Astrocyte of the hippocampus (primary cell): ENCODE results near the gene STAG1.
"Not testable (repeated sequence)": the region's sequence is repeated elsewhere in the genome, so short reads cannot be mapped to it uniquely, and the experiment has no call there.

ENCODE experiments used
- DNase-seq: peaks from one replicate; pipeline ENCODE4 v3.0.0; 2011; ENCODE audit warnings: low read depth, low spot score

STAG1 gene

GRCh38 chr3:136412307-136412706, 339.9 kb downstream of the STAG1 start:
- DNase-seq = no peak

DNA sequence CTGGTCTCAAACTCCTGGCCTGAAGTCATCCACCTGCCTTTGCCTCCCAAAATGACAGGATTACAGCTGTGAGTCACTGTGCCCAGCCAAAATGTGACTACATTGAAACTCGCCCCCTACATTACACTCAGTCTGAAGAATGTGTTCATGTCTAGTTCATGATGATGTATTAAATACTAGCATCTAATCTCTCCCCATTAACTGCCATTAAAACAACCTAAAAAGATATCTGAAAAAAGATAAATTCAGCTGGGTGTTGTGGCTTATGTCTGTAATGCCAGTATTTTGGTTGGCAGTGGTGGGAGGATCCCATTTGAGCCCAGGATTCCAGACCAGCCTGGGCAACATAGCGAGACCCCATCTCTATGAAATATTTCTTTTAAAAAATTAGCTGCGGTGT, 342.6 kb downstream of the STAG1 start:
- DNase-seq = no peak

GRCh38 chr3:136404056-136404455, 348.1 kb downstream of the STAG1 start:
- no peak for DNase-seq

- peak; percentile 7 for DNase-seq
Measured at GRCh38 chr3:136396916-136397315, 355.3 kb downstream of the STAG1 start.

GRCh38 chr3:136390574-136390973, 361.6 kb downstream of the STAG1 start:
- no peak for DNase-seq

DNA sequence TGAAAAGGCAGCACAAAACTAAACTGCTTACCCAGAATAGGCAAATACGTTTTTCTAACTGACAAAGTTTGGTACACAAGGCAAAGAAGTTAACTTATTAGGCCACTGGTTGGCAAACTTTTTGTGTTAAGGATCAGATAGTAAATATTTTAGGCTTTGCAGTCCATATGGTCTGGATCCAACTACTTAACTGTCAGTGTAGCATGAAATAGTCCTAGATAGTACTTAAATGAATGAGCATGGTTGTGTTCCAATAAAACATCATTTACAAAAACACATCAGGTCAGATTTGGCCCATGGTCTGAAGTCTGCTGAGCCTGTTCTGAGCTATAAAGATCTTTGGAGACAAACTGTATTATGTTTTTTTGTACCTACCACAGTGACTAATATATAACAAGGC, 365.1 kb downstream of the STAG1 start:
- DNase-seq = no peak

GRCh38 chr3:136385457-136385856, 366.7 kb downstream of the STAG1 start:
- no peak for DNase-seq

DNA sequence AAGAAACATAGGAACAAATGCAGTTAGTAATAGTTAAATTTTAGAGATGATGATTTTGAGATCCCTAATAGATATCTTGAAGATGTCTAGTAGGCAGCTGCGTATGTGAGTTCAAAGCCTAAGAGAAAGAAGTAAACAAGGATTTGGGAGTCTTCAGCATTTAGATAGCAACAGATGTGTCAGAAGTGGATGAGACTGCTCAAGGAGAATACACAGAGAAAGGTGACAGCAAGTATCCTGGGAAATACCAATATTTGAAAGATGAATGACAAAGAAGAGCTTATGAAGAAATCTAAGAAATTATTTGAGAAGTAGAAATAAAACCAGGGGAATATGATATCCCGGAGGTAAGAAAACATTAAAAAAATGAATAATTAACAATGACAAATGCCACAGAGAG, 371.1 kb downstream of the STAG1 start:
- DNase-seq = no peak

- DNase-seq = no peak
Measured at GRCh38 chr3:136380530-136380929, 371.6 kb downstream of the STAG1 start.

DNA sequence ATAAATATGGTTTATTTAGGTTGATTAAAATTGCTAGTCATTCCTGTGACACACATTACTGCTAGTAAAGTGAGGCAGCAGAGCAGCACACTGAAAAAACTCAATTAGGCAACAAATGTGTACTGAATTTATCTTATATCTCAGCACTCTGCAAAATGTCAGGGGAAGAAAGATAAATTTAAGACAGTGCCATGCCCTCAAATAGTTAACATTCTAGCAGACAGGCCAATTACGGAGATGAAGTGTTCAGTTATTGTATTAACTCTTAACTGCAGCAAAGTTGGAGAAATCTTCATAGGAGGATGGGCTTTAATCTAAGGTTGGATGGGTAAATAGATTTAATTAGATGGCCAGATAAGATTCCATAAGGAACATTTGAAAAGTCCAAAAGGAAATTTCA, 374.2 kb downstream of the STAG1 start:
- no peak for DNase-seq

DNA sequence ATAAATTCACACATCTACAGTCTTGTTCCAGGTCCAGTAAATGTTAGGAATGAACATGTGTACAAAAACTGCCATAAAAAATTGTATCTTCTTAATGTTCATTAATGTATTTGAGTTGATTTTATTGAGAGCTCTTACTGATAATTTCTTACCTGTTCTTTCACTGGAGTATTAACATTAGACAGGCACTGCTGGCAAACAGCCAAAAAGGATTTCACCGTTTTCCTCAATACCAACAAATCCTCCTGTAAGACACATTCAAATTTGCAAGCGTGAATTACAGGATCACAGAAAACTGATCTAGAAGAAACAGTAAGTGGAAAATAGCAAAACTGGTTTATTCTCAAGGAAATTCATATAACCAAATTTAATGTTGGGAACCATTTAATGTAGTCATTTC, 374.7 kb downstream of the STAG1 start:
- DNase-seq = no peak

DNA sequence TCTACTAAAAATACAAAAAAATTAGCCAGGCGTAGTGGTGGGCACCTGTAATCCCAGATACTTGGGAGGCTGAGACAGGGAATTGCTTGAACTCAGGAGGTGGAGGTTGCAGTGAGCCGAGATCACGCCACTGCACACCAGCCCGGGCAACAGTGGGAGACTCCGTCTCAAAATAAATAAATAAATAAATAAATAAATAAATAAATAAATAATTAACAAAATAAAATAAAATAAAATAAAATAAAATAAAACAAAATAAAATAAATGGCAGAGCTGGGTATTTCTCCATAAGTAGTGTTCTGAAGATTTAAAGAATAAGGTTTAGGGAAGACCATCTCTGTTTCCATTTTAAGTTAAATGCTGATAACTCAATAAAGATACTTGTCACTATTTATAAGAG, 376.4 kb downstream of the STAG1 start:
- not testable (repeated sequence) for DNase-seq

DNA sequence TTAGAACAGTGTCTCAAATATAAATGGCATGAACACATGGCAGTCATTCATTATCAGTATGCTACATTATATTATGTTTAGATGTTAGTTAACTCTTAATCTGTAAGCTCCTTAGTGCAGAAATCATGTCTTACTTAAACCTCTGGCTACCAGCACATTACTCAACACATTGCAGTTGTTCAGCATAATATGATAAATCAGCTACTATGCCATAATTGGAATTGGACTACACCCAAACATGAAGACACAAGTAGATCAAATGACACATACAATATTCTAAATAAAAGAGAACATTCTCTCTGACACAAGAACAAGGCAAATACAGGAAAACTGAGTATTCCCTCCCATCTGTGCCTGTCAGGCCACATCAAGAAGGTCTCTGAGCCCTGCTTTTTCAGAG, 385.9 kb downstream of the STAG1 start:
- no peak for DNase-seq

DNA sequence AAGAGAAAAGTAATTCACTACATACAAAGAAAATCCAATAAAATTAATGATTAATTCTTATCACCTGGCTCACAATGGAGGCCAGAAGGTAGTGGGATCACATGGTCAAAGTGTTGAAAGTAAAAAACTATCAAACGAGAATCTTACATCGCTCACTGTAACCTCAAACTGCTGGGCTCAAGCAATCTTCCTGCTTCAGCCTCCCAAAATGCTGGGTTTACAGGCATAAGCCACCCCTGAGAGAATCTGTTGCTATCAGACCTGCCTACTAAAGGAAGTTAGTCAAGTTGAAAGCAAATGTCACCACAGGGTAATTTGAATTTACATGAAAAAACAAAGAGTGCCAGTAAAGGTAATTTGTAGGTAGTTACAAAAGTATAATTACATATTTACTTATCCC, 398.7 kb downstream of the STAG1 start:
- no peak for DNase-seq

GRCh38 chr3:136351905-136352304, 400.3 kb downstream of the STAG1 start:
- DNase-seq = no peak

GRCh38 chr3:136351351-136351750, 400.8 kb downstream of the STAG1 start:
- peak; percentile 8 for DNase-seq

- peak; percentile 32 for DNase-seq
Measured at GRCh38 chr3:136350557-136350956, 401.6 kb downstream of the STAG1 start.

DNA sequence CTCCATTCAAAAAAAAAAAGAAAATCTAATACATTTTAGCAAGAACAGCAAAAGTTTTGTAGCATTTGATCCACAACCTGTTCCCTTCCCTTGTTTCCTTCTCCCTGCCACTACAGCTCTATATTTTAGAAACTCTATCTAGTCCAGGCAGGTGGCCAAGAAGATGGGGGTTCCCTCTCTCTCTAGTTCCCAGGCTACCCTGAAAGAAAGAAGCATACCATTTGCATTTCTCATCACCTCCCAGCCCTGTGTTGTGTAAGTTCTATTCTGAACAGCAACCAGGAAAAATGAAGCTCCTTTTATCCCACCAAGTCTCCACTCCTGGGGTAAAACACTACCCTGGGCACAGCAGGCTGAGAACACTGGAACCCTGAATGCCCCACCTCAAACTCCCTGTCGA, 402.0 kb downstream of the STAG1 start:
- peak; percentile 89 for DNase-seq

GRCh38 chr3:136346486-136346885, 405.7 kb downstream of the STAG1 start:
- no peak for DNase-seq

GRCh38 chr3:136343873-136344555, 408.2 kb downstream of the STAG1 start:
- DNase-seq = peak; percentile 90

DNA sequence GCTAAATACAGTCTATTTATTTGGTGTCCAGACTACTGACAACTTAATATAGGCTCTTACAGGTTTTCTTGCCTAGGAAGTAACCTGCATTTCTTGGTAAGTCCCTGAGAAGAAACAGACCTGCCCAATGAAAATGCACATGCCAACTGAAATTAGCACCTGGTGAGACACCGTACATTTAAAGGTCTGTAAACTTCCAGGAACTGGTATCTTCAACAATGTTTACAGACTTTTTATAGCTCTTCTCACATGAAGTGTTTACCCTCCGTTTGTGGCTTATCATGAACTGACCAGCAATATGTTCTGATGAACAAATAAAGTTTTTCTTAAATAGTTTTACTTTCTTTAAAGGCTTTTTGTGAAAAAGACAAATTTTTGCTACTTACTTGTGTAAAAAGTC, 408.7 kb downstream of the STAG1 start:
- no peak for DNase-seq

GRCh38 chr3:136336329-136337100, 415.7 kb downstream of the STAG1 start:
- DNase-seq = peak; percentile 50

GRCh38 chr3:136334726-136335125, 417.5 kb downstream of the STAG1 start:
- DNase-seq = not testable (repeated sequence)
